PFSK-1 (cell line): Measurements from ENCODE around the gene EPHB6.

ENCODE experiments used
- FOXP2 ChIP-seq: optimal IDR thresholded peaks from 2 replicates; pipeline ENCODE3; 2011; ENCODE audit warnings: borderline replicate concordance, control low read depth, inconsistent platforms; ENCODE audit not compliant: insufficient read depth; ENCODE audit errors: extremely low read length, extremely low read depth
- POLR2AphosphoS5 ChIP-seq: IDR thresholded peaks from 2 replicates; pipeline ENCODE4 v1.6.1; 2012; ENCODE audit warnings: low read depth, mild to moderate bottlenecking, control low read depth, low read length, moderate library complexity
- SIN3A ChIP-seq: IDR thresholded peaks from 2 replicates; pipeline ENCODE4 v1.6.1; 2012; ENCODE audit warnings: mild to moderate bottlenecking, low read length, moderate library complexity, borderline replicate concordance; ENCODE audit not compliant: insufficient read depth
- TAF1 ChIP-seq: IDR thresholded peaks from 2 replicates; pipeline ENCODE4 v1.6.1; 2012; ENCODE audit warnings: low read length, control low read depth, borderline replicate concordance; ENCODE audit not compliant: insufficient read depth
- TF ChIP-seq, protein P1 (sequence below), 2 experiments: IDR thresholded peaks; 2 replicates each; pipeline versions ENCODE4 v1.6.1 to v1.8.0; 2011 to 2012; ENCODE audit warnings: low read depth in 2 of 2, low read length in 2 of 2, control low read depth in 1 of 2, inconsistent platforms in 1 of 2, mild to moderate bottlenecking in 1 of 2, moderate library complexity in 1 of 2; ENCODE audit not compliant: insufficient read depth in 1 of 2

EPHB6 gene

DNA sequence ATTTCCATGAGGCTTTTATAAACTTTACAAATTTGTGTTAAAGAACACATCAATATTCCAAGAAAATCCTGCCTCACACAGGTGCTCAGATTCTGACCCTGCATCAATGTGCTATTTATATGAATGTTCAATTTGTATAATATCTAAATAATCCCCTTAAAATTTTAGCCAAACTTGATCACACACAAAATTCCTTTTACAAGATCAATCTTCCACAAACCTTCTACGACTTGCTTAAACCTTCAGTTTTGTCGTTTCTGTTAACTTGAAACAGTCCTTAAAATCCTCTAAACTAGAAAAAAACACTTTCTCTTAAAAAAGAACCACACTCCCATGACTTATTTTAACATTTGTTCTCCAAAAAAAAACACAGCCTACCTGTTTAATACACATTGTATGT lies 50.9 kb downstream of the EPHB6 start:
- no peak for TF ChIP-seq TAF1
- TF ChIP-seq, protein P1, sequence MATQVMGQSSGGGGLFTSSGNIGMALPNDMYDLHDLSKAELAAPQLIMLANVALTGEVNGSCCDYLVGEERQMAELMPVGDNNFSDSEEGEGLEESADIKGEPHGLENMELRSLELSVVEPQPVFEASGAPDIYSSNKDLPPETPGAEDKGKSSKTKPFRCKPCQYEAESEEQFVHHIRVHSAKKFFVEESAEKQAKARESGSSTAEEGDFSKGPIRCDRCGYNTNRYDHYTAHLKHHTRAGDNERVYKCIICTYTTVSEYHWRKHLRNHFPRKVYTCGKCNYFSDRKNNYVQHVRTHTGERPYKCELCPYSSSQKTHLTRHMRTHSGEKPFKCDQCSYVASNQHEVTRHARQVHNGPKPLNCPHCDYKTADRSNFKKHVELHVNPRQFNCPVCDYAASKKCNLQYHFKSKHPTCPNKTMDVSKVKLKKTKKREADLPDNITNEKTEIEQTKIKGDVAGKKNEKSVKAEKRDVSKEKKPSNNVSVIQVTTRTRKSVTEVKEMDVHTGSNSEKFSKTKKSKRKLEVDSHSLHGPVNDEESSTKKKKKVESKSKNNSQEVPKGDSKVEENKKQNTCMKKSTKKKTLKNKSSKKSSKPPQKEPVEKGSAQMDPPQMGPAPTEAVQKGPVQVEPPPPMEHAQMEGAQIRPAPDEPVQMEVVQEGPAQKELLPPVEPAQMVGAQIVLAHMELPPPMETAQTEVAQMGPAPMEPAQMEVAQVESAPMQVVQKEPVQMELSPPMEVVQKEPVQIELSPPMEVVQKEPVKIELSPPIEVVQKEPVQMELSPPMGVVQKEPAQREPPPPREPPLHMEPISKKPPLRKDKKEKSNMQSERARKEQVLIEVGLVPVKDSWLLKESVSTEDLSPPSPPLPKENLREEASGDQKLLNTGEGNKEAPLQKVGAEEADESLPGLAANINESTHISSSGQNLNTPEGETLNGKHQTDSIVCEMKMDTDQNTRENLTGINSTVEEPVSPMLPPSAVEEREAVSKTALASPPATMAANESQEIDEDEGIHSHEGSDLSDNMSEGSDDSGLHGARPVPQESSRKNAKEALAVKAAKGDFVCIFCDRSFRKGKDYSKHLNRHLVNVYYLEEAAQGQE (IDR thresholded peaks at IDR 0.05; ENCODE audit: insufficient read depth in 1 of 2, low read depth in 2 of 2, low read length in 2 of 2): no peak

DNA sequence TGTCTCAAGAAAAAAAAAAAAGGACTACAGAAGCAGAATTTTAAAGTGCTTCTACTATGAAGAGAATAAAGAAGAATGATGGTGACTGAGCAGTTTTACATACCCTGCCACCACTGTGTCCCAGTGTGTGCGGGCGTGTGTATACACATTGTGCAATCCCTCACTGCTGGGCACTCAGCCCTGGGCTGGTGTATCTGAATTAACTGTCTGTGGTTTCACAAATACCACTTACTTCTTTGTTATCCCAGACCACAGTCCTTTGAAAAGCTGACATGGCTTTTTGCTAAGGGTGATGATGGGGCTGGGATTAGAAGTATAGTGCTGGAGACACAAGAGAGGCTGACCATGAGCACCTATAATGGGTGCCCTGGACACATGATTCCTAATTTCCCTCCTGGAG lies 51.8 kb downstream of the EPHB6 start:
- no peak for TF ChIP-seq SIN3A

DNA sequence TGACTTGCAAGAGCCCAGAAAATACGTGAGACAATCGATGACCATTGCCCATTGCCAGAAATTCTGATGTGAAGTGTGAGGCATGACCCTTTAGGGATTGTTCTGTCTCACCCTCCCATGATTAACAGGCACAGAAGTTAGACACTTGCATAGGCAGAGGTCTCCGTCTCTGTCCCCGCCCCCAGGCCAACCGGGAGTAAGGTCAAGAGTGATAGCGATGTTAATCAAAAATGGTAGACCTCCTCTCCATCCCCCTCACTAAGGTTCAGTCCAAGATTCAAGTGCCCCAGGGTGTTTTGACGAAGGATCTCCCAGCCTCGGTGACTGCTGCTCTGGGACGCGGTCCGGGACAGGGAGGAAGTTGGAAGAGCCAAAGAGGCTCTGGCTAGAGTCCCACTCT lies 53.4 kb downstream of the EPHB6 start:
- TF ChIP-seq POLR2AphosphoS5: no peak
- no peak for TF ChIP-seq FOXP2
- TF ChIP-seq, protein P1 (IDR thresholded peaks at IDR 0.05; ENCODE audit: insufficient read depth in 1 of 2, low read depth in 2 of 2, low read length in 2 of 2): no peak
- TF ChIP-seq SIN3A: no peak
- no peak for TF ChIP-seq TAF1

DNA sequence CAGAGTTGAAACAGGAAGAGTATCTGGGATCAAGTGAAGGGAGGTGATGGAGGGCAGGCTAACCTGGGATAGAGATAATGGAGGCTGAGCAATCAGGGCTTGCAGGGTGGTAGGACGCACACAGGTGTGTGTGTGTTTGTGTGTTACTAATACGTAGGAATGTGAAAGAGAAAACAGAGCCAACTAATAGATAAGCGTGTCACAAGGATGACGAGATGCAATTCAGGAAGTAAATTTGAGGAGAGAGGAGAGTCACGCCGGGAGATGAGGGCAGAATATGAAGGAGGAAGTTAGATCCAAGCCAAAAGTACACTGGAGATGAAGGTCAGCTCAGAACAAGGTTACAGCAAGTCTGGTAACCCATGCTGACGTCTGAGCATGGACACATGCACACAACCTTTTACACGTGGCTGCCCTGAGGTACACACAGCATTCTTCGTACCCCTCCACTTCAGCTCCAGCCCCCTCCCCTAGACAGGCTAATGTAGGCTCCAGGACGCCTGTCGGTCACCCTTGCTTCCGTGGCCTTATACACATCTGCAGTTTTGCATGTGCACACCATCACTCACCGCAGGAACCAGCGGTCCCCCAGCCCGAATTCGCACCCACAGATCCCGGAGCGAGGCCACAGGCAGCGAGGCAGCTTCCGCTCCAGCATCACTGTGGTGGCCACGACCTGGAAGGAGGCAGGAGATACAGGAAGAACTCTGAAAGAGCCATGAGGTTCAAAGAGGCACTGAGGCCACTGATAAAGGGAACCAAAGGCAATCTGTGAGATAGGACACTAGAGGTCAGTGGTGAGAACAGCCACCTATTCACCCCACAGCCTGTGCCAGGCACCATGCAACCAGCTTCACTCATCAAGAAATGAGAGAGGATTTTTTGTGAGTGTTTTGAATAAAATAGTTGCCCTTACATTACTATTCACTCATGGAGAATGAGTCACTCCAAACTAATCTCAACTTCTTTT lies 54.3 kb downstream of the EPHB6 start:
- TF ChIP-seq TAF1: no peak
- TF ChIP-seq, protein P1 (IDR thresholded peaks at IDR 0.05; ENCODE audit: insufficient read depth in 1 of 2, low read depth in 2 of 2, low read length in 2 of 2): no peak
- TF ChIP-seq FOXP2: no peak
- no peak for TF ChIP-seq POLR2AphosphoS5
- no peak for TF ChIP-seq SIN3A

GRCh38 chr7:142910031-142910433 lies 55.2 kb downstream of the EPHB6 start:
- no peak for TF ChIP-seq FOXP2
- no peak for TF ChIP-seq TAF1
- no peak for TF ChIP-seq POLR2AphosphoS5
- TF ChIP-seq SIN3A: no peak
- TF ChIP-seq, protein P1 (IDR thresholded peaks at IDR 0.05; ENCODE audit: insufficient read depth in 1 of 2, low read depth in 2 of 2, low read length in 2 of 2): no peak
